Measurements from ENCODE around the gene GIPC3.
"Not testable (repeated sequence)": the region's sequence is repeated elsewhere in the genome, so short reads cannot be mapped to it uniquely, and the experiment has no call there.

The GIPC3 gene

GRCh38 chr19:3550947-3551791 is 34.1 kb upstream of the GIPC3 start:
- DNase-seq (ENCODE audit: low spot score) = no peak

GRCh38 chr19:3551792-3552095 is 33.5 kb upstream of the GIPC3 start:
- DNase-seq (ENCODE audit: low spot score) = no peak

GRCh38 chr19:3554254-3555083 is 30.8 kb upstream of the GIPC3 start:
- peak; percentile 41 for DNase-seq (ENCODE audit: low spot score)

- no peak for DNase-seq (ENCODE audit: low spot score)
Measured at GRCh38 chr19:3555653-3556422, 29.4 kb upstream of the GIPC3 start.

GRCh38 chr19:3556423-3556977 is 28.8 kb upstream of the GIPC3 start:
- DNase-seq (ENCODE audit: low spot score) = no peak

- DNase-seq (ENCODE audit: low spot score) = peak; percentile 36
Measured at GRCh38 chr19:3556978-3557460, 28.3 kb upstream of the GIPC3 start.

- DNase-seq (ENCODE audit: low spot score) = peak; percentile 95
Measured at GRCh38 chr19:3557461-3558248, 27.6 kb upstream of the GIPC3 start, which contains the start of gene MFSD12. MFSD12 (minus strand) TSS chr19:3557586; CDS start chr19:3557403, 183 bp downstream.

GRCh38 chr19:3563709-3564524 is 21.4 kb upstream of the GIPC3 start:
- DNase-seq (ENCODE audit: low spot score) = no peak

GRCh38 chr19:3565139-3565538 is 20.1 kb upstream of the GIPC3 start:
- DNase-seq (ENCODE audit: low spot score) = no peak

- not testable (repeated sequence) for DNase-seq (ENCODE audit: low spot score)
Measured at GRCh38 chr19:3570042-3570441, 15.2 kb upstream of the GIPC3 start.

- DNase-seq (ENCODE audit: low spot score) = no peak
Measured at GRCh38 chr19:3570606-3571011, 14.7 kb upstream of the GIPC3 start.

- peak; percentile 100 for DNase-seq (ENCODE audit: low spot score)
Measured at GRCh38 chr19:3572132-3572854, 13.0 kb upstream of the GIPC3 start.

GRCh38 chr19:3572855-3573161 is 12.5 kb upstream of the GIPC3 start, which contains the start of gene HMG20B:
HMG20B (plus strand) TSS chr19:3572944; CDS start chr19:3573310, 366 bp downstream.
- no peak for DNase-seq (ENCODE audit: low spot score)

- DNase-seq (ENCODE audit: low spot score) = no peak
Measured at GRCh38 chr19:3573162-3573857, 12.0 kb upstream of the GIPC3 start.

- peak; percentile 96 for DNase-seq (ENCODE audit: low spot score)
Measured at GRCh38 chr19:3573858-3574637, 11.2 kb upstream of the GIPC3 start.

- DNase-seq (ENCODE audit: low spot score) = no peak
Measured at GRCh38 chr19:3575260-3575741, 10.0 kb upstream of the GIPC3 start.

GRCh38 chr19:3575949-3576673 is 9.2 kb upstream of the GIPC3 start:
- no peak for DNase-seq (ENCODE audit: low spot score)
